Upper lobe of left lung (tissue), 4 donors: ENCODE results near the gene BEND7.

Experiments
- POLR2AphosphoS5 ChIP-seq, 2 donors: sonication (generic); formaldehyde crosslinking; IDR thresholded peaks; one replicate each; pipeline ENCODE4 v1.5.1; 2017; ENCODE audit warnings: antibody characterized with exemption in 2 of 2
- TF ChIP-seq, protein P1 (sequence below), 6 experiments: fragments of 450-650 bp in 4 of 6; fragments of 200-600 bp in 2 of 6; sonication (generic) in 2 of 6; IDR thresholded peaks; one replicate each; pipeline ENCODE4 v1.5.1; 2016 to 2019; ENCODE audit warnings: antibody characterized with exemption in 6 of 6

DNA sequence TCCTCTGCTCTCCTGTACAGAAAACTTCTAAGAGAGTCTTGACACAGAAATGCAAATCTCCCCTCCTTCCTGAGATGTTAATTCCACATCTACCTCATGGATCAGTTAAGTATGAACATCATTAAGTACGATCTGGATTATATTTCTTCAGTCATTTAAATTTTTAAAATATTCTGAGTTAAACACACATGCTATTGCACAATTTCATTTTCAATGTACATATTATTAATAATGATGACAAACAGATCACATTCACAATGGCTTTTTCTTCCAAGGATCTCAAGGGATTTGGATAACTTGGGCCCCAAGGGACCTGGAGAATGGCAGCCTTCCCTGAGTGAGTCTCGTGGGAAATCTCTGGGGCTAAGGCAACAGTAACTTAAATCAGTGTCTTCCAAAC, 16.2 kb downstream of the BEND7 start:
- TF ChIP-seq POLR2AphosphoS5 (IDR thresholded peaks at IDR 0.05), result no peak
- TF ChIP-seq, protein P1, sequence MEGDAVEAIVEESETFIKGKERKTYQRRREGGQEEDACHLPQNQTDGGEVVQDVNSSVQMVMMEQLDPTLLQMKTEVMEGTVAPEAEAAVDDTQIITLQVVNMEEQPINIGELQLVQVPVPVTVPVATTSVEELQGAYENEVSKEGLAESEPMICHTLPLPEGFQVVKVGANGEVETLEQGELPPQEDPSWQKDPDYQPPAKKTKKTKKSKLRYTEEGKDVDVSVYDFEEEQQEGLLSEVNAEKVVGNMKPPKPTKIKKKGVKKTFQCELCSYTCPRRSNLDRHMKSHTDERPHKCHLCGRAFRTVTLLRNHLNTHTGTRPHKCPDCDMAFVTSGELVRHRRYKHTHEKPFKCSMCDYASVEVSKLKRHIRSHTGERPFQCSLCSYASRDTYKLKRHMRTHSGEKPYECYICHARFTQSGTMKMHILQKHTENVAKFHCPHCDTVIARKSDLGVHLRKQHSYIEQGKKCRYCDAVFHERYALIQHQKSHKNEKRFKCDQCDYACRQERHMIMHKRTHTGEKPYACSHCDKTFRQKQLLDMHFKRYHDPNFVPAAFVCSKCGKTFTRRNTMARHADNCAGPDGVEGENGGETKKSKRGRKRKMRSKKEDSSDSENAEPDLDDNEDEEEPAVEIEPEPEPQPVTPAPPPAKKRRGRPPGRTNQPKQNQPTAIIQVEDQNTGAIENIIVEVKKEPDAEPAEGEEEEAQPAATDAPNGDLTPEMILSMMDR (IDR thresholded peaks at IDR 0.05), result no peak
